HepG2 (cell line): ENCODE data around the gene TENM3. TPM values are rescaled to one million over a fixed set of nuclear protein-coding genes. Genes with fewer than 3 reads are reported as not detected.

Experiments used
- ATAC-seq: fragments of 200-7000 bp; cut with Tn5 transposase; 3 replicates; pipeline ENCODE4 v1.9.1; 2020; ENCODE audit warnings: mild to moderate bottlenecking, moderate library complexity
- BruUV-seq: library from RNA; stranded (reverse); fragments of 400-500 nt; replicated peaks from 2 replicates; lab custom pipeline; 2021; lab: Mats Ljungman, UMichigan
- CTCF ChIA-PET: fragments of 300-600 bp; formaldehyde crosslinking; extraction: SDS; loops from one replicate; lab custom pipeline; 2021; ENCODE audit warnings: low total read pairs, inconsistent platforms, low intra/inter-chr PET ratio; lab: Yijun Ruan, JAX
- POLR2A ChIA-PET: fragments of 350-600 bp; sonication (Branson Sonifier 250); formaldehyde crosslinking; loops from one replicate; lab custom pipeline; 2020; ENCODE audit warnings: antibody characterized with exemption, inconsistent platforms; lab: Yijun Ruan, JAX
- DNase-seq: peaks from one replicate; pipeline ENCODE4 v3.0.0-alpha.2; 2015; ENCODE audit warnings: low spot score
- FAIRE-seq: peaks from 3 replicates; lab custom pipeline; 2011; peaks lifted over from hg19 to GRCh38; lab: Jason Lieb, UNC
- H2AFZ ChIP-seq: one replicate; pipeline ENCODE4 v1.6.1; 2011; ENCODE audit warnings: low read length, inconsistent platforms
- H3K27ac ChIP-seq: fragments of 300-600 bp; 3 replicates; pipeline ENCODE4 v1.8.0; 2011; ENCODE audit warnings: mixed run types, mild to moderate bottlenecking, mixed read lengths, low read length, inconsistent platforms; ENCODE audit not compliant: insufficient read depth; ENCODE audit errors: extremely low read length
- H3K27me3 ChIP-seq, 2 experiments: fragments of 200-600 bp in 1 of 2; 2 replicates in 1 of 2; 3 replicates in 1 of 2; pipeline versions ENCODE4 v1.6.0 to v1.8.0; 2011; ENCODE audit warnings: low read length in 2 of 2, mild to moderate bottlenecking in 2 of 2, moderate library complexity in 2 of 2, inconsistent platforms in 1 of 2; ENCODE audit not compliant: insufficient read depth in 2 of 2, control insufficient read depth in 1 of 2
- H3K36me3 ChIP-seq, 2 experiments: fragments of 200-600 bp in 1 of 2; replicated peaks in 1 of 2; 2 replicates in 1 of 2; 3 replicates in 1 of 2; pipeline versions ENCODE4 v1.5.1 to v1.8.0; 2011; ENCODE audit warnings: low read length in 2 of 2, inconsistent platforms in 1 of 2; ENCODE audit not compliant: insufficient read depth in 2 of 2, control insufficient read depth in 1 of 2
- H3K4me1 ChIP-seq: 2 replicates; pipeline ENCODE4 v1.5.1; 2012; ENCODE audit warnings: low read length, inconsistent platforms; ENCODE audit not compliant: insufficient read depth
- H3K4me2 ChIP-seq: 2 replicates; pipeline ENCODE4 v1.6.0; 2011; ENCODE audit warnings: low read depth, low read length, inconsistent platforms
- H3K4me3 ChIP-seq, 3 experiments: fragments of 200-600 bp in 1 of 3; sonication (generic), shearing (Covaris generic) in 1 of 3; replicated peaks in 1 of 3; 2 replicates each; pipeline ENCODE4 v1.5.1; 2011 to 2016; ENCODE audit warnings: low read length in 3 of 3, inconsistent platforms in 2 of 3, low read depth in 2 of 3, mild to moderate bottlenecking in 2 of 3, control low read depth in 1 of 3, mixed read lengths in 1 of 3; ENCODE audit not compliant: insufficient read depth in 1 of 3
- H3K79me2 ChIP-seq: one replicate; pipeline ENCODE4 v1.6.1; 2011; ENCODE audit warnings: low read length, inconsistent platforms; ENCODE audit not compliant: insufficient read depth
- H3K9ac ChIP-seq: 2 replicates; pipeline ENCODE4 v1.6.0; 2011; ENCODE audit warnings: mild to moderate bottlenecking, low read depth, low read length, inconsistent platforms; ENCODE audit not compliant: insufficient read depth
- H3K9me3 ChIP-seq: 2 replicates; pipeline ENCODE4 v1.5.1; 2012; ENCODE audit warnings: mild to moderate bottlenecking, low read length
- H4K20me1 ChIP-seq: 2 replicates; pipeline ENCODE4 v1.6.0; 2011; ENCODE audit warnings: inconsistent platforms, mild to moderate bottlenecking, low read length, moderate library complexity; ENCODE audit not compliant: insufficient read depth
- CC2D1A ChIP-seq: sonication (generic); formaldehyde crosslinking; IDR thresholded peaks from 2 replicates; pipeline ENCODE4 v1.8.1; 2023; ENCODE audit warnings: mild to moderate bottlenecking, missing genetic modification reagents
- MAFF ChIP-seq: IDR thresholded peaks from 2 replicates; pipeline ENCODE4 v1.6.1; 2011; ENCODE audit warnings: low read depth, low read length, improper control_type of control experiment
- MAFK ChIP-seq, 2 experiments: IDR thresholded peaks in 1 of 2; conservative IDR thresholded peaks in 1 of 2; 2 replicates each; pipeline ENCODE4 v1.6.1; 2011; ENCODE audit warnings: improper control_type of control experiment in 2 of 2, low read length in 2 of 2
- PPARG ChIP-seq: conservative IDR thresholded peaks from 2 replicates; pipeline ENCODE4 v1.6.1; 2016; ENCODE audit warnings: missing biosample characterization, missing genetic modification reagents
- PREB ChIP-seq: sonication (generic); formaldehyde crosslinking; IDR thresholded peaks from 2 replicates; pipeline ENCODE4 v1.4.0; 2020; ENCODE audit warnings: missing genetic modification reagents
- RORA ChIP-seq: sonication (generic); formaldehyde crosslinking; IDR thresholded peaks from 2 replicates; pipeline ENCODE4 v1.5.0; 2020; ENCODE audit warnings: mild to moderate bottlenecking, missing genetic modification reagents, moderate library complexity
- SNRNP70 ChIP-seq: fragments of 200-400 bp; formaldehyde crosslinking; IDR thresholded peaks from 2 replicates; pipeline ENCODE4 v1.6.1; 2017; ENCODE audit warnings: mild to moderate bottlenecking, low read depth, low read length, moderate library complexity
- TOPORS ChIP-seq: sonication (generic); formaldehyde crosslinking; IDR thresholded peaks from 2 replicates; pipeline ENCODE4 v1.8.0; 2023; ENCODE audit warnings: mild to moderate bottlenecking, missing genetic modification reagents
- ZNF12 ChIP-seq: sonication (generic); formaldehyde crosslinking; IDR thresholded peaks from 2 replicates; pipeline ENCODE4 v1.5.0; 2020; ENCODE audit warnings: missing genetic modification reagents
- WGBS: methylation state at CpG from one replicate; pipeline ENCODE4 v1.1.6; 2017; ENCODE audit warnings: low lambda C conversion rate; 5-methylcytosine and 5-hydroxymethylcytosine counted together
- in situ Hi-C: cut with HindIII; loops from 2 replicates; pipeline ENCODE4 v1.10.0; 2017; ENCODE audit warnings: low pct_unique_long_range_greater_than_20kb; ENCODE audit not compliant: extremely low pct_ligation_motif_present
- intact Hi-C: fragments of 100-400 bp; cut with micrococcal nuclease; formaldehyde crosslinking; loops from one replicate; pipeline ENCODE4 v1.10.0; 2022; ENCODE audit not compliant: unreplicated experiment
- polyA plus RNA-seq, 8 experiments: library from polyadenylated mRNA; depleted of rRNA in 3 of 8; stranded (reverse) in 7 of 8; unstranded in 1 of 8; fragments of >200 nt; fragmentation: Illumina TruSeq in 4 of 8; extraction: Trizol in 4 of 8; gene quantifications; 2 replicates each; pipeline versions ENCODE4 v1.2.1 to v1.2.3, GENCODE V29; 2011 to 2016; ENCODE audit warnings: low read depth in 4 of 8, missing spikeins in 1 of 8, mixed read lengths in 1 of 8; ENCODE audit not compliant: insufficient read depth in 1 of 8
- total RNA-seq, 5 experiments: library from RNA; depleted of rRNA; stranded (reverse); fragments of >200 nt; fragmentation: Illumina TruSeq; extraction: Trizol; gene quantifications; 2 replicates each; pipeline ENCODE4 v1.2.3, GENCODE V29; 2016; ENCODE audit warnings: low read depth in 1 of 5
- TF ChIP-seq, protein P1 (sequence below): sonication (generic); formaldehyde crosslinking; IDR thresholded peaks from 2 replicates; pipeline ENCODE4 v1.9.0; 2021; ENCODE audit warnings: missing genetic modification reagents, borderline replicate concordance

The TENM3 gene
- total and polyA plus RNA-seq, 2 of the 13 experiments (the other 11 are each of a cell fraction or from before 2014, with no cell fraction given): 0.04 TPM; not detected in 1

DNA sequence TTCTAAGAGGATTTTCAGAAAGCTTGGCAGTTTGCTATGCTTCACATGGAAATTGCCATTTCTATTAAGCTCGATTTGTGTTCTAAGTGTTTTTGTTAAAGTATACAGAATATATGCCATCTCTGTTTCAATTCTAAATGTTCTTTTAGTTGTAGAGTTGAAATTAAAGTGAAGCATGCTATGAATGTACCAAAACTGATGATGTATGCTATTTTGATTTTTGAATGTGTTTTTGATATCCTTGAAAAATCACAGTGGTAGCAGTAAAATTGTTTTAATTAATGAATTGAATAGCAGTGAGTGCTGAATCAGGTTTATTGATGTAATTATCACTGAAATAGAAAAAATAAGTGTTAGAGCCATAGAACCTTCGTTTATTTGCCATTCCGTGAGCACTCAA is 110.9 kb downstream of the TENM3 start:
- intact Hi-C loops: no loop called here
- no peaks in the 10 kb centered on the region for H4K20me1 ChIP-seq
- H3K79me2 ChIP-seq: no peaks in the 10 kb centered on the region
- 2% methylated on average over 3 of the region's 3 CpGs for WGBS
- H3K36me3 ChIP-seq: no peaks in the 10 kb centered on the region
- ATAC-seq (no peak), FAIRE-seq (no peak), DNase-seq (no peak)
- POLR2A ChIA-PET: no interaction called here
- H3K9me3 ChIP-seq: no peaks in the 10 kb centered on the region
- H3K4me3 ChIP-seq: no peak overlapping the region
- CTCF ChIA-PET: no interaction called here
- no peak overlapping the region for H2AFZ ChIP-seq
- H3K4me2 ChIP-seq: no peak overlapping the region
- no peak overlapping the region for H3K27ac ChIP-seq
- no TSS peak for BruUV-seq
- H3K4me1 ChIP-seq: no peaks in the 10 kb centered on the region
- in situ Hi-C loops: no loop called here
- TF ChIP-seq SNRNP70: no peak
- TF ChIP-seq PPARG (CRISPR knock-in tag): no peak
- TF ChIP-seq TOPORS (CRISPR knock-in tag): no peak
- TF ChIP-seq MAFF: peak; percentile 81
- no peak for TF ChIP-seq CC2D1A (CRISPR knock-in tag)
- no peak for TF ChIP-seq RORA (CRISPR knock-in tag)
- TF ChIP-seq, protein P1, sequence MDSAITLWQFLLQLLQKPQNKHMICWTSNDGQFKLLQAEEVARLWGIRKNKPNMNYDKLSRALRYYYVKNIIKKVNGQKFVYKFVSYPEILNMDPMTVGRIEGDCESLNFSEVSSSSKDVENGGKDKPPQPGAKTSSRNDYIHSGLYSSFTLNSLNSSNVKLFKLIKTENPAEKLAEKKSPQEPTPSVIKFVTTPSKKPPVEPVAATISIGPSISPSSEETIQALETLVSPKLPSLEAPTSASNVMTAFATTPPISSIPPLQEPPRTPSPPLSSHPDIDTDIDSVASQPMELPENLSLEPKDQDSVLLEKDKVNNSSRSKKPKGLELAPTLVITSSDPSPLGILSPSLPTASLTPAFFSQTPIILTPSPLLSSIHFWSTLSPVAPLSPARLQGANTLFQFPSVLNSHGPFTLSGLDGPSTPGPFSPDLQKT: no peak
- no peak for TF ChIP-seq PREB (CRISPR knock-in tag)
- no peak for TF ChIP-seq ZNF12 (CRISPR knock-in tag)
- peak; percentile 78 to 88 for TF ChIP-seq MAFK (conservative IDR thresholded peaks at IDR 0.05 in 1 of 2, IDR thresholded peaks at IDR 0.05 in 1 of 2; ENCODE audit: low read length in 2 of 2)
- peaks cover 0 to 10% of the 10 kb centered on the region in 2 experiments; a peak in 1 of 5 replicates for H3K27me3 ChIP-seq
- no peak overlapping the region for H3K9ac ChIP-seq
